Nephron progenitor cell (in vitro differentiated cells): ENCODE data around the gene WASF3.

Experiments
- DNase-seq: peaks from one replicate; pipeline ENCODE4 v3.0.0; 2021
- H3K27ac Mint-ChIP-seq: 2 replicates; pipeline ENCODE4 v1.8.0; 2021; ENCODE audit warnings: mild to moderate bottlenecking, moderate library complexity, mixed read lengths
- H3K27me3 Mint-ChIP-seq: 2 replicates; pipeline ENCODE4 v1.8.0; 2021; ENCODE audit warnings: mild to moderate bottlenecking, low read depth, mixed read lengths; ENCODE audit not compliant: poor library complexity
- H3K36me3 Mint-ChIP-seq: 2 replicates; pipeline ENCODE4 v1.8.0; 2021; ENCODE audit warnings: low read depth, mixed read lengths
- H3K4me1 Mint-ChIP-seq: 2 replicates; pipeline ENCODE4 v1.8.0; 2021; ENCODE audit warnings: mixed read lengths
- H3K4me3 Mint-ChIP-seq: 2 replicates; pipeline ENCODE4 v1.8.0; 2021; ENCODE audit warnings: mild to moderate bottlenecking, moderate library complexity, mixed read lengths
- H3K9me3 Mint-ChIP-seq: 2 replicates; pipeline ENCODE4 v1.8.0; 2021; ENCODE audit warnings: mild to moderate bottlenecking, moderate library complexity, mixed read lengths
- TF ChIP-seq, protein P1 (sequence below): fragments of 200-600 bp; sonication (generic); IDR thresholded peaks from 2 replicates; pipeline ENCODE4 v1.5.0; 2021; ENCODE audit warnings: antibody characterized with exemption

Gene WASF3

DNA sequence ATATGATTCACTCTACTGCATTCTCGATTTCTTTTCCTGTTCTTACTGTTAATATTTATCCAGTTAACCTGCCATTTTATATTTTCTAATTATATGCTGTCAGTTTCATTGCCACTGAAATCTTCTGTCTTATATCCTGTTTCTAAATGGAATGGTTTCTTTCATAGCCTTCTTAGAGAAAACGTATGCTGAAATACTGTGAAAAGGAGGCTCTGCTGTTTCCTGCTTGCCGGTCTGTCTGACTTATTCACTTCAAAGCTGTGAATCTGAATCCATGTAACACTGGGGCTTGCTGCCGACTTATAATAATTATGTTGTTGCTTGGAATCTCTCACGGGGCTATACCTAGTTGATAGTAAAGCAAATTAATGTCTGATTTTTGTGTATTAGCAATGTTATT lies 123.1 kb downstream of the WASF3 start:
- Mint-ChIP-seq H3K27ac (peak overlapping the region; percentile 41), H3K4me3 (peak overlapping the region; percentile 33), H3K36me3 (peaks cover 50% of the 10 kb centered on the region), H3K9me3 (no peaks in the 10 kb centered on the region), H3K27me3 (no peaks in the 10 kb centered on the region), H3K4me1 (peaks cover 46% of the 10 kb centered on the region)
- DNase-seq = no peak
- TF ChIP-seq, protein P1, sequence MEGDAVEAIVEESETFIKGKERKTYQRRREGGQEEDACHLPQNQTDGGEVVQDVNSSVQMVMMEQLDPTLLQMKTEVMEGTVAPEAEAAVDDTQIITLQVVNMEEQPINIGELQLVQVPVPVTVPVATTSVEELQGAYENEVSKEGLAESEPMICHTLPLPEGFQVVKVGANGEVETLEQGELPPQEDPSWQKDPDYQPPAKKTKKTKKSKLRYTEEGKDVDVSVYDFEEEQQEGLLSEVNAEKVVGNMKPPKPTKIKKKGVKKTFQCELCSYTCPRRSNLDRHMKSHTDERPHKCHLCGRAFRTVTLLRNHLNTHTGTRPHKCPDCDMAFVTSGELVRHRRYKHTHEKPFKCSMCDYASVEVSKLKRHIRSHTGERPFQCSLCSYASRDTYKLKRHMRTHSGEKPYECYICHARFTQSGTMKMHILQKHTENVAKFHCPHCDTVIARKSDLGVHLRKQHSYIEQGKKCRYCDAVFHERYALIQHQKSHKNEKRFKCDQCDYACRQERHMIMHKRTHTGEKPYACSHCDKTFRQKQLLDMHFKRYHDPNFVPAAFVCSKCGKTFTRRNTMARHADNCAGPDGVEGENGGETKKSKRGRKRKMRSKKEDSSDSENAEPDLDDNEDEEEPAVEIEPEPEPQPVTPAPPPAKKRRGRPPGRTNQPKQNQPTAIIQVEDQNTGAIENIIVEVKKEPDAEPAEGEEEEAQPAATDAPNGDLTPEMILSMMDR = no peak

GRCh38 chr13:26681036-26681435 lies 123.6 kb downstream of the WASF3 start:
- no peaks in the 10 kb centered on the region for H3K27me3 Mint-ChIP-seq
- peaks cover 46% of the 10 kb centered on the region for H3K4me1 Mint-ChIP-seq
- no peak overlapping the region for H3K4me3 Mint-ChIP-seq

GRCh38 chr13:26682606-26683005 lies 125.1 kb downstream of the WASF3 start:
- no peak overlapping the region for H3K4me3 Mint-ChIP-seq

More at GRCh38 chr13:26681036-26681435, 123.6 kb downstream of the WASF3 start:
- Mint-ChIP-seq H3K27ac (no peak overlapping the region), H3K36me3 (peaks cover 53% of the 10 kb centered on the region), H3K9me3 (no peaks in the 10 kb centered on the region)
- TF ChIP-seq, protein P1 = no peak
- DNase-seq = no peak

DNA sequence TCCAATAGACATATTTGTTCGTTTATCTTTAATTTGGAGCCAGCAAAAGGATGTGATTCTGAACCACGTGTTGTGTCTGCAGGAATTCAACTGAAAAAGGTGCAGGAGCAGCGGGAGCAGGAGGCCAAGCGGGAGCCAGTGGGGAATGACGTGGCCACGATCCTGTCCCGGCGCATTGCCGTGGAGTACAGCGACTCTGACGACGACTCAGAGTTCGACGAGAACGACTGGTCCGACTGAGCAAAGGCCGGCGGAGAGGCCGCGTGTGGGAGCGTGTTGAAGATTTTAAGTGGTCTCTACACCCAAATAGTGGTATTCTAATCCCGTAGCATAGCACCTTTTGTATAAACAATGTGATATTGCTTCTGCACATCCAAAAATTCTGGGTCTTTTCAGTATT lies 128.1 kb downstream of the WASF3 start:
- TF ChIP-seq, protein P1 = no peak
- peaks cover 87% of the 10 kb centered on the region for H3K36me3 Mint-ChIP-seq
- no peak overlapping the region for H3K4me3 Mint-ChIP-seq
- H3K27ac Mint-ChIP-seq = no peak overlapping the region
- no peak for DNase-seq
- H3K4me1 Mint-ChIP-seq = peaks cover 24% of the 10 kb centered on the region
- H3K9me3 Mint-ChIP-seq = peaks cover 19% of the 10 kb centered on the region
- H3K27me3 Mint-ChIP-seq = no peaks in the 10 kb centered on the region

More at GRCh38 chr13:26682606-26683005, 125.1 kb downstream of the WASF3 start:
- no peak overlapping the region for H3K27ac Mint-ChIP-seq
- no peaks in the 10 kb centered on the region for H3K9me3 Mint-ChIP-seq
- peaks cover 67% of the 10 kb centered on the region for H3K36me3 Mint-ChIP-seq
- TF ChIP-seq, protein P1 = no peak
- no peak for DNase-seq
- H3K4me1 Mint-ChIP-seq = peaks cover 46% of the 10 kb centered on the region
- no peaks in the 10 kb centered on the region for H3K27me3 Mint-ChIP-seq

DNA sequence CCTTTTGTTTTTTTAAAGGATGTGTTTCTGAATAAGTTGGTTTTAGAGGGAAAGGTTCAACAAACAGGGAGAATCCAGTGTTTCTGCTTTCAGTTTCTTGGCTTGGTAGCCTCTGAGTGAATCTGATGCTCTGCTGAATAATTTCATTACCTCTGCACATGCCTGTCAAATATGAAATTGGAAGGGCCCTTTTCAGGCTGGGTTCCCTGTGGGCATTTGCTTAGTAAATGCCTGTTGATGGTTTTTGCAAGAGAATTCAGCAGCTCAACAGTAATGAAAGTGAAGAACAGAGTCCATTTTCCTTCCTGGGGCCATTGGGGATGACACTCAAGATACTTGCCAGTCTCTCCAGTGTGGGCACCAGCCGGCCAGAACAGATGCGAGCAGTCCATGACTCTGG lies 128.8 kb downstream of the WASF3 start:
- H3K27ac Mint-ChIP-seq = no peak overlapping the region
- no peak overlapping the region for H3K4me3 Mint-ChIP-seq
- TF ChIP-seq, protein P1 = no peak
- peaks cover 92% of the 10 kb centered on the region for H3K36me3 Mint-ChIP-seq
- no peak for DNase-seq
- H3K4me1 Mint-ChIP-seq = peaks cover 17% of the 10 kb centered on the region
- H3K9me3 Mint-ChIP-seq = peaks cover 26% of the 10 kb centered on the region
- no peaks in the 10 kb centered on the region for H3K27me3 Mint-ChIP-seq

GRCh38 chr13:26688286-26688685 lies 130.8 kb downstream of the WASF3 start:
- TF ChIP-seq, protein P1 = no peak
- H3K27me3 Mint-ChIP-seq = no peaks in the 10 kb centered on the region
- H3K4me3 Mint-ChIP-seq = no peak overlapping the region
- no peaks in the 10 kb centered on the region for H3K4me1 Mint-ChIP-seq
- peaks cover 91% of the 10 kb centered on the region for H3K36me3 Mint-ChIP-seq
- DNase-seq = no peak
- H3K9me3 Mint-ChIP-seq = peaks cover 31% of the 10 kb centered on the region
- no peak overlapping the region for H3K27ac Mint-ChIP-seq
